ENCODE measurements around the gene CFAP77. TPM values are rescaled to one million over a fixed set of nuclear protein-coding genes. Genes with fewer than 3 reads are reported as not detected.

The CFAP77 gene
- total RNA-seq, 1 experiment from 2014 or later: not detected

GRCh38 chr9:132595319-132595718, 185.3 kb downstream of the CFAP77 start:
- DNase-seq (ENCODE audit: low spot score): no peak

GRCh38 chr9:132596200-132596599, 186.2 kb downstream of the CFAP77 start:
- no peak for DNase-seq (ENCODE audit: low spot score)

GRCh38 chr9:132597073-132597775, 187.2 kb downstream of the CFAP77 start:
- DNase-seq (ENCODE audit: low spot score): no peak

GRCh38 chr9:132600326-132600984, 190.4 kb downstream of the CFAP77 start:
- DNase-seq (ENCODE audit: low spot score): no peak

- DNase-seq (ENCODE audit: low spot score): no peak
Measured at GRCh38 chr9:132602207-132602606, 192.2 kb downstream of the CFAP77 start.

- DNase-seq (ENCODE audit: low spot score): no peak
Measured at GRCh38 chr9:132605387-132605786, 195.4 kb downstream of the CFAP77 start.

- no peak for DNase-seq (ENCODE audit: low spot score)
Measured at GRCh38 chr9:132606066-132606465, 196.1 kb downstream of the CFAP77 start.

- no peak for DNase-seq (ENCODE audit: low spot score)
Measured at GRCh38 chr9:132609184-132609583, 199.2 kb downstream of the CFAP77 start.

- DNase-seq (ENCODE audit: low spot score): no peak
Measured at GRCh38 chr9:132609829-132610228, 199.8 kb downstream of the CFAP77 start.

- no peak for DNase-seq (ENCODE audit: low spot score)
Measured at GRCh38 chr9:132610661-132611060, 200.7 kb downstream of the CFAP77 start.

- no peak for DNase-seq (ENCODE audit: low spot score)
Measured at GRCh38 chr9:132614324-132614723, 204.3 kb downstream of the CFAP77 start.

GRCh38 chr9:132615774-132616173, 205.8 kb downstream of the CFAP77 start:
- no peak for DNase-seq (ENCODE audit: low spot score)

- no peak for DNase-seq (ENCODE audit: low spot score)
Measured at GRCh38 chr9:132616725-132617124, 206.7 kb downstream of the CFAP77 start.

GRCh38 chr9:132622159-132622558, 212.1 kb downstream of the CFAP77 start:
- DNase-seq (ENCODE audit: low spot score): no peak

Small RNAs within 50 kb of the gene (small RNA-seq; reads per million reads assigned to genes)
- gene RNU5D-2P: 36.1 reads per million, percentile 94 among the genes with 10 or more reads in this experiment

Other genes with a start within 250 kb of the CFAP77 start
- gene NTNG2, start 248.2 kb upstream of the CFAP77 start, total RNA-seq (2014; rRNA removed; shearing (Covaris generic)): not detected in 2 replicates
- 22.6 and 24.0 TPM in 2 replicates for gene SETX, start 55.2 kb upstream of the CFAP77 start, total RNA-seq (2014; rRNA removed; shearing (Covaris generic))
- 6.4 and 7.9 TPM in 2 replicates for gene TTF1, start 3.4 kb upstream of the CFAP77 start, total RNA-seq (2014; rRNA removed; shearing (Covaris generic))
- gene BARHL1, start 172.4 kb downstream of the CFAP77 start, total RNA-seq (2014; rRNA removed; shearing (Covaris generic)): not detected in 2 replicates

All from HT-29 (cell line).